Thoracic aorta endothelial cell (primary cell): ENCODE measurements around the gene TMPRSS5. TPM values are rescaled to one million over a fixed set of nuclear protein-coding genes. Genes with fewer than 3 reads are reported as not detected.

Source experiments
- small RNA-seq: library from RNA; depleted of rRNA; stranded (forward); fragments of <200 nt; gene quantifications from one replicate; pipeline ENCODE3, GENCODE V24; 2012
- total RNA-seq: library from RNA; depleted of rRNA; stranded (reverse); fragments of >200 nt; gene quantifications from 2 replicates; pipeline ENCODE4 v1.2.3, GENCODE V29; 2012

The TMPRSS5 gene
- 0.22 TPM in 1 of 2 replicates, not detected in the other for total RNA-seq

GRCh38 chr11:113705871-113706655 is at the start of gene TMPRSS5:
Gene TMPRSS5 (minus strand): TSS chr11:113706308. CDS start chr11:113706224, 84 bp downstream.

Small RNA genes lying within 50 kb of the gene (small RNA-seq; reads per million reads assigned to genes)
- not detected for gene RPS29P19

Other genes starting within 250 kb of the TMPRSS5 start
- gene DRD2, start 230.9 kb downstream of the TMPRSS5 start, total RNA-seq, result not detected in 2 replicates
- 38.0 and 43.2 TPM in 2 replicates for gene ZW10, start 67.4 kb upstream of the TMPRSS5 start, total RNA-seq
- not detected in 2 replicates for gene CLDN25, start 73.5 kb upstream of the TMPRSS5 start, total RNA-seq
- gene USP28, start 169.3 kb upstream of the TMPRSS5 start, total RNA-seq, result 45.7 and 61.3 TPM in 2 replicates
- gene HTR3B, start 198.5 kb upstream of the TMPRSS5 start, total RNA-seq, result not detected in 2 replicates